Dermis microvascular lymphatic vessel endothelial cell (primary cell): ENCODE data around the gene CHMP1A. TPM values are rescaled to one million over a fixed set of nuclear protein-coding genes. Genes with fewer than 3 reads are reported as not detected.
A peak's percentile ranks its signal among the peaks of the same experiment; 100 is the strongest.
"Not testable (repeated sequence)": the region's sequence is repeated elsewhere in the genome, so short reads cannot be mapped to it uniquely, and the experiment has no call there.

Experiments
- DNase-seq, 2 donors: peaks; one replicate each; pipeline versions ENCODE4 v3.0.0 to v3.0.0-alpha.2; 2010; ENCODE audit warnings: low read depth in 2 of 2
- total RNA-seq: library from RNA; depleted of rRNA; stranded (reverse); fragments of >200 nt; gene quantifications from 2 replicates; pipeline ENCODE4 v1.2.1, GENCODE V29; 2014

The CHMP1A gene
- total RNA-seq, 1 donor from 2014 or later = 63.4 TPM

GRCh38 chr16:89691986-89692569 lies 34.6 kb upstream of the CHMP1A start:
- no peak for DNase-seq

GRCh38 chr16:89691231-89691985 lies 33.9 kb upstream of the CHMP1A start:
- no peak for DNase-seq

GRCh38 chr16:89690392-89690901 lies 32.9 kb upstream of the CHMP1A start:
- no peak for DNase-seq

- DNase-seq = not testable (repeated sequence)
These were observed 32.1 kb upstream of the CHMP1A start for GRCh38 chr16:89689621-89690020.

GRCh38 chr16:89689142-89689541 lies 31.6 kb upstream of the CHMP1A start:
- no peak for DNase-seq

- no peak for DNase-seq
These were observed 30.9 kb upstream of the CHMP1A start for GRCh38 chr16:89688395-89688794.

GRCh38 chr16:89687092-89687940 lies 29.8 kb upstream of the CHMP1A start:
- DNase-seq = peak in 1 of 2 donors; percentile 43

- DNase-seq = peak; percentile 71 to 80
These were observed 29.1 kb upstream of the CHMP1A start, which contains the start of gene CDK10 for GRCh38 chr16:89686520-89687091. Gene CDK10 (plus strand): TSS chr16:89686689. CDS start chr16:89686711, 22 bp downstream.

- DNase-seq = no peak
These were observed 28.4 kb upstream of the CHMP1A start for GRCh38 chr16:89685916-89686315.

- DNase-seq = no peak
These were observed 20.8 kb upstream of the CHMP1A start for GRCh38 chr16:89678258-89678657.

GRCh38 chr16:89672177-89672941 lies 14.9 kb upstream of the CHMP1A start:
- no peak for DNase-seq

- DNase-seq = not testable (repeated sequence)
These were observed 14.1 kb upstream of the CHMP1A start for GRCh38 chr16:89671565-89671964.

GRCh38 chr16:89670496-89671431 lies 13.3 kb upstream of the CHMP1A start:
- no peak for DNase-seq

- DNase-seq = no peak
These were observed 12.2 kb upstream of the CHMP1A start for GRCh38 chr16:89669755-89670154.

GRCh38 chr16:89668790-89669158 lies 11.3 kb upstream of the CHMP1A start:
- DNase-seq = no peak

GRCh38 chr16:89667633-89668032 lies 10.1 kb upstream of the CHMP1A start:
- DNase-seq = no peak

GRCh38 chr16:89667000-89667399 lies 9.5 kb upstream of the CHMP1A start:
- DNase-seq = peak in 1 of 2 donors; percentile 40

GRCh38 chr16:89664238-89664637 lies 6.7 kb upstream of the CHMP1A start:
- DNase-seq = not testable (repeated sequence)

GRCh38 chr16:89661215-89661614 lies 3.7 kb upstream of the CHMP1A start:
- DNase-seq = no peak

GRCh38 chr16:89660146-89660545 lies 2.6 kb upstream of the CHMP1A start:
- no peak for DNase-seq
